NCI-H1048 (cell line): ENCODE data around the gene IMPA2.
A peak's percentile ranks its signal among the peaks of the same experiment; 100 is the strongest.
"Not testable (repeated sequence)": the region's sequence is repeated elsewhere in the genome, so short reads cannot be mapped to it uniquely, and the experiment has no call there.

Source experiments
- DNase-seq: peaks from one replicate; lab custom pipeline; 2025; lab: John Stamatoyannopoulos, UW

The IMPA2 gene

GRCh38 chr18:12029786-12030584, 48.7 kb downstream of the IMPA2 start:
- DNase-seq, result no peak

DNA sequence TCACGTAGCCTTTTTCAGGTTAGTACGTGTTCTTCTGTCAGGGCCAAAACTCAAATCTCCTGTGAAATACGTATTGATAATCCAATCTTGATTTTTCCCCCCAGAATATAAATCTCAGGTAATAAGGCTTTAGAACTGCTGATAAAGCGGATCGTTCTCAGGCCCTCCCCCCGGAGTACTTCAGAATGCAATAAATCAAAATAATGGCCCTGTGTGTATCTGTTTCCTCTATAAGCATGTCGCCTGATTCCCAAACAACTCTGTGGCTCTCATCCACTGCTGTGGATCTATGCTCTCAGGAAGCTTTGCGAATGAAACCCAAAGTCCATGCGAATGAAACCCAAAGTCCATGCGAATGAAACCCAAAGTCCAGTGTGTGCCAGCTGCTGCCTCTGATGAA, 49.4 kb downstream of the IMPA2 start:
- DNase-seq, result no peak

- no peak for DNase-seq
These were observed 49.9 kb downstream of the IMPA2 start for GRCh38 chr18:12031181-12031580.

DNA sequence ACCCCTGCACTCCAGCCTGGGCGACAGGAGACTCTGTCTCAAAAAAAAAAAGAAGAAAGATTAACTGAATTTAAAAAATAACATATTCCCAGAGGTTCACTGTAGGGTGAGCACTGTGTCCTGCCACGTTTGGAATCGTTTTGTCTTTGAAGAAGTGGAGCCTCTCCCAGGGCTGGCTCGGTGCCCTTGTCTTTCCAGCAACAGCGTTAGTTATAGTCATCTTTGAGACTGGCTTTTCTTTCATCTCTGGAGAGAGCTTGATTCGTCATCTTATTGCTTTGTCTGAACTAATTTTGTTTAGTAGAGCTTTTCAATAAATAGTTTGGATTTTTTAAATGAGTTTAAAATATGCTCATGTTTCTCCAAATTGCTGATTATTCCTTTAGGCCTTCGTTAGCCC, 50.5 kb downstream of the IMPA2 start:
- DNase-seq, result no peak

DNA sequence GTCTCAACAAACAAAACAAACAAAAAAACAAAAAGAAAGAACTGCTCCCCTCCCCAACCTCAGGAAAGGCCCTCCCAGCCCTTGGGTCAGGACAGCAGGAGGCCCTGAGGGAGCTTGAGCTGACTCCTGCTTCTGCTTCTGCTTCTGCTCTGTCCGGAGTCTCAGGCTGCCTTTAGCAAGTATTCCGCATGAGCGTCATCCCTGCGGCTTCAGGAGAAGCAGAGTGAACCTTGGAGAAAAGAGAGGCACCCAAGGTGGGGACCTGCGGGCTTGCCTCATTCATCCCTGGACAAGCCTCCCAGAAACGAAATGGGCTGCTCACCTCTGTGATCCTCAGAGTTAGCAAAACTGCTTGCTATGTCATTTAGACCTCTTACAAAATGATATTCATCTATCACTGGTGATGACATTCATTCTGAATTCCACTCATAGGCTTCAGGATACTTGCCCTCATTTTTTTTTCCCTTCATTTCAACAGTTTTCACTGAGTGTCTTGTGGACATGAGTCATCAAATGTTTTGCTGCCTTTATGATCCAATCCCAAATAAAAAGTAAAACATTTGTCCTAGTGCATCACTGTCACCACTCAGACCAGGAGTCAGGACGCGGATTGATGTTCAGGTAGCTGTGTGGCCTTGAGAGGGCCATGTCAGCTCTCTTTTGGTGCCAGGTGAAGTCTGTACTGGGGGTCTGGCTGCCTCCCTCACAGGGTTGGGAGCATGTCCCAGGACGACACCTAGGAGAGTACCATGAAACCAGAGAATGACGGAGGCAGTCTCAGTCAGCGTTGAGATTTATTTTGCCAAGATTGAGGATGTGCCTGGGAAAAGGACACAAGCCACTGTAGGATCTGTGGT, 51.7 kb downstream of the IMPA2 start:
- DNase-seq, result no peak

DNA sequence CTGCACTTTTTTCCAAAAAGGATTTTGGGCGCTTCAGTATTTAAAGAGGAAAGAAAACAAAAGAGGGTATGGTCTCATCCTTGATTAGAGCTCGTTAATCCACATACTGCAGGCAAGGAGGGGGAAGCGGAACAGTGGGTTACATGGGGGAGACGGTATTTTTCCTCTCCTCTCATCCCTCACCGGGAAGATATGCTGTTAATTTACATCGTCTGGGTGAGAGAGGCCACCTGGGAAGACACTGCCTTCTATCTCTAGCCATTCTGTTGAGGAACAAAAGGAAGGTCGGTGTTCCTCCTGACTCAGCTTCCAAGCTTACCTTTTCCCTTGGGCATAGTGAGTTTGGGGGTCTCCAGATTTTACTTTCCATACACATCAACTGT, 52.3 kb downstream of the IMPA2 start:
- no peak for DNase-seq

DNA sequence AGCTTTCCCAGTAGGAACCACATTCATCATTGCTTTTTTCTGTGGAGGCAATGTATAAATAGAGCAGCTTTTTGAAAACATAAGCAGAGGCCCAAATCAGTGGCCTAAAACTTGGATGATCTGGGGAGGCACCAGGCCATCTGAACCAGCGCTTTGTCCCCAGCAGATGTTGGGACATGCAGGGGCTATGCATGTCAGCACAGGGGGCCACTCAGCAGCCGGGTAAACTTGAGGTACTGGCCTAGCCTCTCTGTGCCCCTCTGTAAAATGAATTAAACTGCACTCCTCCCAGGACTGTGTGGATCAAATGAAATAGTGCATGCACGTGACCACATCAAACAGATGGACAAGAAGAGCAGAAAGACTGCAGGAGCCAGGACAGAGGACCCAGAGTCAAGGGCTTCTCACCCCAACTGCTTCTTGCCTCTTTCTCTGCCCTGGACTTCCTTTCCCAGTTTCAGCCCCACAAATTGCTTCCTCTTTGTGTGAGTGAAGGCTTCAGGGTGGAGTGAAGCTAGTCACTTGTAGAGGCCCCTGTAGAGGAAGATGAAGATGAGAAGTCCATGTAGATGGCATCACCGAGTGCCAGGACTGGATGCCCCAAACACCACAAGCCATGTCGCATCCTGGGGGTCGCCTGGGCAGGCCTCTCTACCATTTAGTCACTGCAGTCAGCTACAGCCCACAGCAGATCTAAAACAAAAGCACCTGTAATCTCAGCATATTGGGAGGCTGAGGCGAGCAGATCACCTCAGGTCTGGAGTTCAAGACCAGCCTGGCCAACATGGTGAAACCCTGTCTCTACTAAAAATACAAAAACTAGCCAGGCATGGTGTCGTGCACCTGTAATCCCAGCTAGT, 53.2 kb downstream of the IMPA2 start:
- DNase-seq, result no peak

DNA sequence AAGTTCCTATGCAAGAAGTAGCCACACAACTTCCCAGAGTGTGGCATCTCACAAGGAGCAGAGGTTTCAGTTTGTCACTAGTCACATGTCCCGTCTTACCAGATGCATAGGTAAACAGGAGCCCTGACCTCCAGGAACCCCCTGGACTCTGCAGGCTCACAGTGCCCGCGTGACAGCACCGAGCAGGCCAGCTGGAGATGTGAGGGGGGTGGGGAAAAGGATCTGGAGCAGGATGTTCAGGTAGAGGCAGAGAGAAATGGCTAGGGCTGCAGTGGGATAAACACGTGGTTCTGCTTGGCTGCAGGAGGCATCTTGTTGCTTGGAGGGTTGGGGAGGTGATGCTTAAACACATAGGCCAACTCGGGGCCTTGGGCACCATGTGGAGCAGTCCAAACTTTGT, 54.2 kb downstream of the IMPA2 start:
- DNase-seq, result no peak

DNA sequence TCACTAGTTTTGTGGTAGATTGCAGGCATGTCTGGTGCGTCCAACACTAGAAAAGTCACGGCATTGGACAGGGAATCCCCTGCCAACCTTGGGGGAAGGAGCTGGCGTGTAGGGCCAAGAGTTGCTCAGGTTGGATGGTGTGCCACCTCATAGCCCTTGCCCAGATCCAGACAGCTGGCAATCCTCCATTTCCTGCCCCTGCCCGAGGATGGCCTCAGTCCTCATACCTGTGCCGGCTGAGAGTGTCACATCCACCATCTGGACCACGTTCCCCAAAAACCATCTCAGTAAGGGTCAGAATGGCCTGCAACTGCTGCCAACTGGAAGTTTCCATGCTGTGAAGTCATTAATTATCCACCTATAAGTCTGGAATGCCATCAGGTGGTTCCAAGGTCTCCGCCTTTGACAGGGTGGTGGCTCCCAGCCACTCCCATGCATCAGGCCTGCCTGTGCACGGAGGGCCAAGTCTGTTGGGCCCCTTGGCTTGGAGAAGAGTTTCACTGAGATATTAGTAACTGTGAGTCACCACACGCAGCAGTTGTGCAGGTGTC, 55.0 kb downstream of the IMPA2 start:
- no peak for DNase-seq

DNA sequence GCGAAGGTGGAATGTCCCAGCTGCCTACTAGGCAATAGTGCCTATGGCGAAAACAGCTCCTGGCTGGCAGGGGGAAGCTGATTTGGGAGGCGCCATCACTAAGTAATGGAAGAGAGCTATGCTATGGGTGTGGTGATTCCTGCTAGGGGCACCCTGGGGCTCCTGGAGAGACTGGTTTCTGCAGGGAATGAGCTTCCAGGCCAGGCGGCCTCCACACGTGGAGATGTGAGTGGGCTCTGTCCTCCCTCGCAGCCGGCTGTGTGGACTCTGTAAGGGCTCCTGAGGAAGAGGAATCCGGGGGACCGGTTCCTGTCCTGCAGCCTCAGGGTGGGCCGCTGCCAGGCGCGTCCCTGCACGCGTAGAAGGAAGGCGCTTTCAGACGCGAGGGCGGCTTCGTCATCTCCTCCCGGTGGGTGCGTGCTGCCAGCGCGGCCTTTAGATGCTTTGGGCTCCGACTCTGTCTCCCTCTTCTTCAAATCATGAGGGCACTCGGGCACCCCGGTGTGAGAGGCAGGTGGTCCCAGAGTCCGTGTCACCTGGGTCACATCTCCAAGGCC, 56.9 kb downstream of the IMPA2 start:
- DNase-seq, result no peak

- peak; percentile 29 for DNase-seq
These were observed 57.6 kb downstream of the IMPA2 start for GRCh38 chr18:12038639-12039539.

DNA sequence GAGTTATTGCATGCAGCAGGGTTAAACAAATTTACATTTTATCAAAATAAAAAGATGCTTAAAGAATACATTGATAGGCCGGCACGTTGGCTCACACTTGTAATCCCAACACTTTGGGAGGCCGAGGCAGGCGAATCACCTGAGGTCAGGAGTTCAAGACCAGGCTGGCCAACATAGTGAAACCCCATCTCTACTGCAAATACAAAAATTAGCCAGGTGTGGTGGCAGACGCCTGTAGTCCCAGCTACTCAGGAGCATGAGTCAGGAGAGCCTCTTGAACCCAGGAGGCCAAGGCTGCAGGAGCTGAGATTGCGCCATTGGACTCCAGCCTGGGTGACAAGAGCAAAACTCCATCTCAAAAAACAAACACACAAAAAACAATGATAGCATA, 58.2 kb downstream of the IMPA2 start:
- DNase-seq, result not testable (repeated sequence)

- no peak for DNase-seq
These were observed 60.3 kb downstream of the IMPA2 start for GRCh38 chr18:12041561-12041960.

DNA sequence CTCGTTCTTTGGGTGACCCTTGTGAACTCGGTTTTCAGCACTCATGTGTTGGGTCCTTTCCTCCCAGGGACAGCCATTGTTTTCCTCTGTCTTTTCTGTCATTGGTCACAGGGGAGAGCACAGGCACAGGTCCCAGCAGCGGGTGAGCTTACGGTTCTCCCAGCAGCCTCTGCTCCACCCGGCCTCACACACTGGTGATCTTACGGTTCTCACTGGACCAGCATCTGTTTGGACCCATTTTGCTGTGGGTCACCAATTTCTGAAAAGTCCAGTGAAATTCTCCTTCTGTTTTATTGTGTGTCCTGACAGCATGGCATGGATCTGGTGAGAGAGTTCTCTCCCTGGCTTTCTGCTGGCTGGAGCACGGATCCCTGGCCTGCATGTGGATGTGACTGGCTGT, 62.5 kb downstream of the IMPA2 start:
- DNase-seq, result no peak

DNA sequence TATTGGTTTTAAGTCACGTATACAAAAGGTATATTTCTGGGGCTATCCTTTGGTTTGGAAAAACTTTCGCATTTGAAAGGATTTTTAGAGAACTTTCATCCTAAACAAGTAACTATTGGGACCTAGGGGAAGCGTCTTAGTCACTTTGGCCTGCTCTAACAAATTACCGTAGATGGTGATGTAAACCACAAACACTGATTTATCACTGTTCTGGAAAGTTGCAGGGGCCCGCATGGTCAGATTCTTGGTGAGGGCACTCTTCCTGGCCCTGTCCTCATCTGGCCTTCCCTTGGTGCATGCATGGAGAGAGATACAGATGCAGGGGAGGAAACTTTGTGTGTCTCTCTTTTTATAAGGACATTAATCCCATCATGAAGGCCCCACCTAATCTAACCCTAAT, 63.3 kb downstream of the IMPA2 start:
- no peak for DNase-seq

DNA sequence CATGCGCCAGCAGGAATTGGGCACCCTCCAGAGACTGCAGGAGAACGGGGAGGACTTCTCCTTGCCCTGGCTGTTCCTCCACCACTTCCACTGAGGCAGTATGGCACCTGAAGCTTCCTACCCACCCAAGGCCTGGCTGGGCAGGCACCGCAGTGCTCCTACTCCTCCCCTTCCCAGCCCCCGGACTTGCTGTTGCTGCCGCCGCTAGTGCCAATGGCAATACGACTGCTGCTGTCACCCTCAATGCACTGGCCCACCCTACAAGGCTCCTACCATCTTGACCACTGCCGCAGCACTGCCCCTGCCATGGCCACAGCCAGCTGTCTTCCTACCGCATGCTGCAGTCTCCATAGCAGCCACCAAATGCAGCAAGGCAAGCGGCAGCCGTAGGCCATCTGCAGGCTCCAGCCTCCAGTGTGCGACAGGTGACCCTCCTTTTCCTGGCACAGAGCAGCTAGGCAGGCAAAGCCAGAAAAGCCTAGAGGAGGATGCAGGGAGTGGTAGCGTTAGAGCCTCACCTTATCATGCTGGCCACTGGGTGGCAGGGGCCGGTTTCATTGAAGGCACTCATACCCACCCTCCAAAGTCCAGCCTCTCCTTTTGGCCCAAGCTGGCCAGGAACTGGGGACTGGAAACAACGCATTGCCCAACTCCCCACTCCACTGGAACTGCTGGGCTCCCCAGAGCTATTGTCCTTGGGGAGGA, 64.9 kb downstream of the IMPA2 start:
- no peak for DNase-seq

DNA sequence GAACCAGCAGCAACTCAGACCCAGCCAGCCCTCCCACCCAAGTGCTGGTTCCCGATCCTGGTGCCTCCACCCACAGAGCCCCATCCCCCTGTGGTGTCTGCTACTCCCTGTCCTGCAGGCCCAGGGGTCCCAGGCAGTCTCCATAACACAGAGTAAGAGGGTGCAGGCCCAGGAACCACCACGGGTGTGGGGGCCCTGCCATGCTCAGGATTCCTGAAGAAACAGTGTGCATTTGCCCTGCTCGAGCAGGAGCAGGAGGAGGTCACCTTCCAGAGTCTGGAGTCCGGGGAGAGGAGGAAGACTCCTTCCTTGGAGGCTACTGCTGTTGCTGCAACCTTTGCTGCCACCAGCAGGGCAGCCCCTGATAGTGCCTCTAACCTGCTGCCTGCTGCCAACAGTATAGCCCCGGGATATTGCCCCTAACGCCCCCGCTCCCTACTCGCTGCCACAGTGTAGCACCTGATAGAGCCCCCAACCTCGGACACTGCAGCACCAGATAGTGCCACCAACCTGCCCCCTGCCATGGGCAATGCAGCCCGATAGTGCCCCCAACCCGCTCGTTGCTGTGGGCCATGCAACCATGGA, 65.5 kb downstream of the IMPA2 start:
- DNase-seq, result no peak

DNA sequence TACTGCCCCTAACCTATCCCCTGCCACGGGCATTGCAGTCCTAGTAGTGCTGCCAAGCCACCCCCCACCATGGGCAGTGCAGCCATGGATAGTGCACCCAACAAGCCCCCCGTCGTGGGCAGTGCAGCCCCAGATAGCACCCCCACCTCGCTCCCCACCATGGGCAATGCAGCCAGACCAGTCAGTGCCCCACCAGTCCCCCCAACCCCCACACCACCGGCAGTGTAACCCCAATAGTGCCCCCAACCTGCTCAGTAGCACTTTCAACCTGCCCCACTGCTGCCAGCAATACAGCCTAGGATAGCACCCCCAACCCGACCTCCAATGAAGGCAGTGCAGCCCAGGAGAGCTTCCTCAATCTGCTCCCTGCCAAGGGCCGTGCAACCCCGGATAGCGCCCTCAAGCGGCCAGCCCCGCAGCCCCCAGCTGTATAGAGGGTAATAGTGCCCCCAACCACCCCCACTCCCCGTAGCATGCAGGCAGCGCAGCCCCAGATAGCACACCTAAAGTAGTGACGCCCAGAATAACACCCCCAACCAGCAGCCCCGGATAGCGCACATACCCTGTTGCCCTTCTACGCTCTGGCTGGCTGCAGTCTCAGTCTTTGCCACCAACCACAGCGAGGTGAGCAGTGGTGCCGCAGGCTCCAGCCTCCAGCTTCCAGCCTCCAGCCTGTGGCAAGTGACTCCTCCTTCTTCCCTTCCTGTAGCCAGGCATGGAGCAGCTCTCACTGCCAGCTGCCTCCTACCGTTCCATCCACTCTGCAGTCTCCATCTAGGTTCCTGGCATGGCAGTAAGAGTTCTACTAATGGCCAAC, 66.9 kb downstream of the IMPA2 start:
- no peak for DNase-seq

- no peak for DNase-seq
These were observed 67.5 kb downstream of the IMPA2 start for GRCh38 chr18:12048827-12049175.
